ENCODE results near the gene BAG3. TPM values are rescaled to one million over a fixed set of nuclear protein-coding genes. Genes with fewer than 3 reads are reported as not detected.

Gene BAG3
- total and polyA plus RNA-seq, 3 experiments from 2014 or later, result 11.3 to 12.5 (median 12.0) TPM

GRCh38 chr10:119677904-119678755 is 26.9 kb downstream of the BAG3 start:
- no peak overlapping the region for H3K4me3 Mint-ChIP-seq
- Histone ChIP-seq H3K4me1 (ENCODE audit: insufficient read depth, low read length) (peaks cover 9% of the 10 kb centered on the region), H3K36me3 (ENCODE audit: insufficient read depth, low read length) (peaks cover 12% of the 10 kb centered on the region), H3K27ac (ENCODE audit: low read depth, low read length) (no peak overlapping the region), H3K9me3 (ENCODE audit: low read length) (no peaks in the 10 kb centered on the region), H3K27me3 (ENCODE audit: insufficient read depth, low read length, poor library complexity, severe bottlenecking) (no peaks in the 10 kb centered on the region), H3K4me3 (ENCODE audit: low read length) (no peak overlapping the region)
- H3K27me3 Mint-ChIP-seq, result peaks cover 0 to 6% of the 10 kb centered on the region in 2 donors
- no peaks in the 10 kb centered on the region for H3K9me3 Mint-ChIP-seq
- peaks cover 6 to 29% (median 15%) of the 10 kb centered on the region in 3 donors for H3K36me3 Mint-ChIP-seq
- CTCF ChIA-PET, result interaction anchor here (3.1 kb wide), 1 partner anchor 8 kb away, joined by 7 read pairs; no protein-coding TSS in a partner anchor
- peak overlapping the region in 1 of 8 donors; percentile 38 for H3K27ac Mint-ChIP-seq
- no peak for DNase-seq
- peaks cover 10 to 14% (median 12%) of the 10 kb centered on the region in 3 donors for H3K4me1 Mint-ChIP-seq
- POLR2A ChIA-PET, result no interaction called here

GRCh38 chr10:119679480-119679829 is 28.3 kb downstream of the BAG3 start:
- H3K4me1 ChIP-seq (ENCODE audit: insufficient read depth, low read length), result peaks cover 9% of the 10 kb centered on the region
- ChIA-PET CTCF (interaction anchor here (1.5 kb wide), 1 partner anchor 180 kb away, joined by 4 read pairs; no protein-coding TSS in a partner anchor), POLR2A (no interaction called here)
- Mint-ChIP-seq H3K4me3 (no peak overlapping the region), H3K36me3 (peaks cover 4 to 15% (median 10%) of the 10 kb centered on the region in 3 donors), H3K27ac (peak overlapping the region in 1 of 8 donors; percentile 94), H3K27me3 (peaks cover 0 to 6% of the 10 kb centered on the region in 2 donors), H3K9me3 (no peaks in the 10 kb centered on the region), H3K4me1 (peaks cover 10 to 14% (median 12%) of the 10 kb centered on the region in 3 donors)
- no peak for DNase-seq
- H3K27me3 ChIP-seq (ENCODE audit: insufficient read depth, low read length, poor library complexity, severe bottlenecking), result no peaks in the 10 kb centered on the region
- no peaks in the 10 kb centered on the region for H3K9me3 ChIP-seq (ENCODE audit: low read length)
- H3K4me3 ChIP-seq (ENCODE audit: low read length), result no peak overlapping the region
- no peak overlapping the region for H3K27ac ChIP-seq (ENCODE audit: low read depth, low read length)
- H3K36me3 ChIP-seq (ENCODE audit: insufficient read depth, low read length), result peaks cover under 1% of the 10 kb centered on the region

- H3K4me1 Mint-ChIP-seq, result peaks cover 10 to 14% (median 12%) of the 10 kb centered on the region in 3 donors
- H3K27ac Mint-ChIP-seq, result peak overlapping the region in 1 of 8 donors; percentile 94
- peaks cover 4 to 15% (median 10%) of the 10 kb centered on the region in 3 donors for H3K36me3 Mint-ChIP-seq
- Histone ChIP-seq H3K4me3 (ENCODE audit: low read length) (no peak overlapping the region), H3K36me3 (ENCODE audit: insufficient read depth, low read length) (no peaks in the 10 kb centered on the region), H3K4me1 (ENCODE audit: insufficient read depth, low read length) (peaks cover 9% of the 10 kb centered on the region), H3K9me3 (ENCODE audit: low read length) (no peaks in the 10 kb centered on the region), H3K27ac (ENCODE audit: low read depth, low read length) (no peak overlapping the region), H3K27me3 (ENCODE audit: insufficient read depth, low read length, poor library complexity, severe bottlenecking) (no peaks in the 10 kb centered on the region)
- H3K27me3 Mint-ChIP-seq, result peaks cover 0 to 6% of the 10 kb centered on the region in 2 donors
- no peak for DNase-seq
- H3K9me3 Mint-ChIP-seq, result no peaks in the 10 kb centered on the region
- no peak overlapping the region for H3K4me3 Mint-ChIP-seq
- ChIA-PET POLR2A (no interaction called here), CTCF (interaction anchor here (1.5 kb wide), 1 partner anchor 179 kb away, joined by 4 read pairs; no protein-coding TSS in a partner anchor)
Measured at GRCh38 chr10:119680050-119680449, 28.9 kb downstream of the BAG3 start.

- no peak overlapping the region for H3K4me3 ChIP-seq (ENCODE audit: low read length)
- POLR2A ChIA-PET, result no interaction called here
- CTCF ChIA-PET, result interaction anchor here (1.5 kb wide), 1 partner anchor 179 kb away, joined by 4 read pairs; no protein-coding TSS in a partner anchor
- peaks cover 4 to 13% (median 10%) of the 10 kb centered on the region in 3 donors for H3K36me3 Mint-ChIP-seq
- H3K27me3 Mint-ChIP-seq, result peaks cover 0 to 6% of the 10 kb centered on the region in 2 donors
- no peak overlapping the region for H3K27ac Mint-ChIP-seq
- H3K9me3 Mint-ChIP-seq, result no peaks in the 10 kb centered on the region
- DNase-seq, result no peak
- H3K4me1 ChIP-seq (ENCODE audit: insufficient read depth, low read length), result peaks cover 9% of the 10 kb centered on the region
- H3K36me3 ChIP-seq (ENCODE audit: insufficient read depth, low read length), result no peaks in the 10 kb centered on the region
- H3K4me1 Mint-ChIP-seq, result peaks cover 10 to 14% (median 12%) of the 10 kb centered on the region in 3 donors
- H3K4me3 Mint-ChIP-seq, result no peak overlapping the region
- no peaks in the 10 kb centered on the region for H3K27me3 ChIP-seq (ENCODE audit: insufficient read depth, low read length, poor library complexity, severe bottlenecking)
- H3K9me3 ChIP-seq (ENCODE audit: low read length), result no peaks in the 10 kb centered on the region
- H3K27ac ChIP-seq (ENCODE audit: low read depth, low read length), result no peak overlapping the region
Measured at GRCh38 chr10:119680650-119681081, 29.5 kb downstream of the BAG3 start.

GRCh38 chr10:119686465-119687191 is 35.4 kb downstream of the BAG3 start:
- Mint-ChIP-seq H3K4me1 (peaks cover 13 to 21% (median 18%) of the 10 kb centered on the region in 3 donors), H3K27me3 (peaks cover 1 to 6% of the 10 kb centered on the region in 2 donors), H3K4me3 (peak overlapping the region; percentile 8 to 88 (median 81)), H3K27ac (peak overlapping the region in 6 of 8 donors; percentile 50 to 90 (median 57)), H3K36me3 (no peaks in the 10 kb centered on the region), H3K9me3 (no peaks in the 10 kb centered on the region)
- Histone ChIP-seq H3K27me3 (ENCODE audit: insufficient read depth, low read length, poor library complexity, severe bottlenecking) (no peaks in the 10 kb centered on the region), H3K36me3 (ENCODE audit: insufficient read depth, low read length) (no peaks in the 10 kb centered on the region), H3K27ac (ENCODE audit: low read depth, low read length) (no peak overlapping the region), H3K9me3 (ENCODE audit: low read length) (no peaks in the 10 kb centered on the region), H3K4me1 (ENCODE audit: insufficient read depth, low read length) (peaks cover 6% of the 10 kb centered on the region), H3K4me3 (ENCODE audit: low read length) (peak overlapping the region; percentile 35)
- CTCF ChIA-PET, result interaction anchor here (0.6 to 3.3 kb wide), 32 partner anchors 9 to 651 kb away, joined by 3 to 21 read pairs (median 4); partner anchors contain the start of genes BAG3 and INPP5F
- DNase-seq, result peak; percentile 69 to 85 (median 72)
- POLR2A ChIA-PET, result interaction anchor here (1.0 kb wide), 1 partner anchor 565 kb away, joined by 3 read pairs; no protein-coding TSS in a partner anchor

GRCh38 chr10:119687192-119688032 is 36.2 kb downstream of the BAG3 start:
- Mint-ChIP-seq H3K9me3 (no peaks in the 10 kb centered on the region), H3K4me3 (peak overlapping the region in 6 of 7 donors; percentile 31 to 88 (median 80))
- no peak overlapping the region for H3K4me3 ChIP-seq (ENCODE audit: low read length)

GRCh38 chr10:119688033-119688508 is 36.9 kb downstream of the BAG3 start:
- CTCF ChIA-PET, result interaction anchor here (0.7 to 3.3 kb wide), 7 partner anchors 14 to 172 kb away, joined by 3 to 21 read pairs (median 5); partner anchors contain the start of gene INPP5F
- no peak overlapping the region for H3K27ac ChIP-seq (ENCODE audit: low read depth, low read length)
- Mint-ChIP-seq H3K4me1 (peaks cover 12 to 21% (median 15%) of the 10 kb centered on the region in 3 donors), H3K27ac (peak overlapping the region in 3 of 8 donors; percentile 21 to 67 (median 36)), H3K36me3 (no peaks in the 10 kb centered on the region), H3K27me3 (peaks cover 0 to 1% of the 10 kb centered on the region in 2 donors), H3K9me3 (no peaks in the 10 kb centered on the region), H3K4me3 (no peak overlapping the region)
- no peak for DNase-seq
- no peak overlapping the region for H3K4me3 ChIP-seq (ENCODE audit: low read length)
- no peaks in the 10 kb centered on the region for H3K36me3 ChIP-seq (ENCODE audit: insufficient read depth, low read length)
- no peaks in the 10 kb centered on the region for H3K27me3 ChIP-seq (ENCODE audit: insufficient read depth, low read length, poor library complexity, severe bottlenecking)
- H3K9me3 ChIP-seq (ENCODE audit: low read length), result no peaks in the 10 kb centered on the region
- POLR2A ChIA-PET, result no interaction called here
- H3K4me1 ChIP-seq (ENCODE audit: insufficient read depth, low read length), result peaks cover 6% of the 10 kb centered on the region

More at GRCh38 chr10:119687192-119688032, 36.2 kb downstream of the BAG3 start:
- DNase-seq, result no peak
- POLR2A ChIA-PET, result interaction anchor here (1.0 kb wide), 1 partner anchor 566 kb away, joined by 3 read pairs; no protein-coding TSS in a partner anchor
- Mint-ChIP-seq H3K27me3 (peaks cover under 1 to 1% of the 10 kb centered on the region in 2 donors), H3K27ac (peak overlapping the region in 6 of 8 donors; percentile 29 to 66 (median 50)), H3K36me3 (no peaks in the 10 kb centered on the region), H3K4me1 (peaks cover 9 to 16% (median 13%) of the 10 kb centered on the region in 3 donors)
- Histone ChIP-seq H3K27ac (ENCODE audit: low read depth, low read length) (no peak overlapping the region), H3K27me3 (ENCODE audit: insufficient read depth, low read length, poor library complexity, severe bottlenecking) (no peaks in the 10 kb centered on the region), H3K36me3 (ENCODE audit: insufficient read depth, low read length) (no peaks in the 10 kb centered on the region), H3K4me1 (ENCODE audit: insufficient read depth, low read length) (peaks cover 6% of the 10 kb centered on the region), H3K9me3 (ENCODE audit: low read length) (no peaks in the 10 kb centered on the region)
- CTCF ChIA-PET, result interaction anchor here (0.6 to 3.3 kb wide), 26 partner anchors 8 to 651 kb away, joined by 3 to 21 read pairs (median 4); partner anchors contain the start of genes BAG3 and INPP5F
